Ascending aorta (tissue), 2 donors: Measurements from ENCODE around the gene PTOV1. TPM values are rescaled to one million over a fixed set of nuclear protein-coding genes. Genes with fewer than 3 reads are reported as not detected.

Experiments used
- DNase-seq, 2 donors: peaks; one replicate each; pipeline ENCODE4 v3.0.0-alpha.2; 2019; ENCODE audit warnings: low spot score in 2 of 2
- H3K27ac ChIP-seq, 2 donors: fragments of 200-600 bp; sonication (generic); one replicate each; pipeline ENCODE4 v1.5.1; 2016 to 2017; ENCODE audit warnings: mild to moderate bottlenecking in 1 of 2
- H3K27me3 ChIP-seq: fragments of 200-600 bp; sonication (generic); one replicate; pipeline ENCODE4 v1.5.1; 2017
- H3K36me3 ChIP-seq, 2 donors: fragments of 200-600 bp; sonication (generic); one replicate each; pipeline ENCODE4 v1.5.1; 2016
- H3K4me1 ChIP-seq, 2 donors: fragments of 200-600 bp; sonication (generic); one replicate each; pipeline ENCODE4 v1.5.1; 2016 to 2017; ENCODE audit warnings: mild to moderate bottlenecking in 1 of 2
- H3K4me3 ChIP-seq, 2 donors: fragments of 200-600 bp; sonication (generic); one replicate each; pipeline ENCODE4 v1.5.1; 2016 to 2017; ENCODE audit warnings: mild to moderate bottlenecking in 1 of 2
- H3K9me3 ChIP-seq, 2 donors: fragments of 200-600 bp; sonication (generic); one replicate each; pipeline ENCODE4 v1.5.1; 2016
- intact Hi-C: fragments of 100-400 bp; cut with DNase I; formaldehyde crosslinking; loops from one replicate; pipeline ENCODE4 v1.15.1; 2023
- total RNA-seq: library from RNA; depleted of rRNA; stranded (reverse); fragments of >200 nt; gene quantifications from one replicate; pipeline ENCODE4 v1.1.0, GENCODE V29; 2016
- TF ChIP-seq, protein P1 (sequence below), 3 experiments: fragments of 200-600 bp in 2 of 3; fragments of 450-650 bp in 1 of 3; sonication (generic) in 2 of 3; IDR thresholded peaks; one replicate each; pipeline ENCODE4 v1.5.1; 2016 to 2019; ENCODE audit warnings: antibody characterized with exemption in 3 of 3, mild to moderate bottlenecking in 1 of 3, moderate library complexity in 1 of 3

Gene PTOV1
- total RNA-seq, 1 donor from 2014 or later = 163 TPM

- intact Hi-C loops = no loop called here
- TF ChIP-seq, protein P1, sequence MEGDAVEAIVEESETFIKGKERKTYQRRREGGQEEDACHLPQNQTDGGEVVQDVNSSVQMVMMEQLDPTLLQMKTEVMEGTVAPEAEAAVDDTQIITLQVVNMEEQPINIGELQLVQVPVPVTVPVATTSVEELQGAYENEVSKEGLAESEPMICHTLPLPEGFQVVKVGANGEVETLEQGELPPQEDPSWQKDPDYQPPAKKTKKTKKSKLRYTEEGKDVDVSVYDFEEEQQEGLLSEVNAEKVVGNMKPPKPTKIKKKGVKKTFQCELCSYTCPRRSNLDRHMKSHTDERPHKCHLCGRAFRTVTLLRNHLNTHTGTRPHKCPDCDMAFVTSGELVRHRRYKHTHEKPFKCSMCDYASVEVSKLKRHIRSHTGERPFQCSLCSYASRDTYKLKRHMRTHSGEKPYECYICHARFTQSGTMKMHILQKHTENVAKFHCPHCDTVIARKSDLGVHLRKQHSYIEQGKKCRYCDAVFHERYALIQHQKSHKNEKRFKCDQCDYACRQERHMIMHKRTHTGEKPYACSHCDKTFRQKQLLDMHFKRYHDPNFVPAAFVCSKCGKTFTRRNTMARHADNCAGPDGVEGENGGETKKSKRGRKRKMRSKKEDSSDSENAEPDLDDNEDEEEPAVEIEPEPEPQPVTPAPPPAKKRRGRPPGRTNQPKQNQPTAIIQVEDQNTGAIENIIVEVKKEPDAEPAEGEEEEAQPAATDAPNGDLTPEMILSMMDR (IDR thresholded peaks at IDR 0.05) = no peak
- no peak overlapping the region for H3K27ac ChIP-seq
- DNase-seq = no peak
- H3K4me1 ChIP-seq = peaks cover 14 to 17% of the 10 kb centered on the region in 2 donors
- no peaks in the 10 kb centered on the region for H3K27me3 ChIP-seq
- H3K9me3 ChIP-seq = no peaks in the 10 kb centered on the region
- H3K36me3 ChIP-seq = peaks cover 67 to 70% of the 10 kb centered on the region in 2 donors
- no peak overlapping the region for H3K4me3 ChIP-seq
Measured at GRCh38 chr19:49861541-49862378, 10.8 kb downstream of the PTOV1 start.

DNA sequence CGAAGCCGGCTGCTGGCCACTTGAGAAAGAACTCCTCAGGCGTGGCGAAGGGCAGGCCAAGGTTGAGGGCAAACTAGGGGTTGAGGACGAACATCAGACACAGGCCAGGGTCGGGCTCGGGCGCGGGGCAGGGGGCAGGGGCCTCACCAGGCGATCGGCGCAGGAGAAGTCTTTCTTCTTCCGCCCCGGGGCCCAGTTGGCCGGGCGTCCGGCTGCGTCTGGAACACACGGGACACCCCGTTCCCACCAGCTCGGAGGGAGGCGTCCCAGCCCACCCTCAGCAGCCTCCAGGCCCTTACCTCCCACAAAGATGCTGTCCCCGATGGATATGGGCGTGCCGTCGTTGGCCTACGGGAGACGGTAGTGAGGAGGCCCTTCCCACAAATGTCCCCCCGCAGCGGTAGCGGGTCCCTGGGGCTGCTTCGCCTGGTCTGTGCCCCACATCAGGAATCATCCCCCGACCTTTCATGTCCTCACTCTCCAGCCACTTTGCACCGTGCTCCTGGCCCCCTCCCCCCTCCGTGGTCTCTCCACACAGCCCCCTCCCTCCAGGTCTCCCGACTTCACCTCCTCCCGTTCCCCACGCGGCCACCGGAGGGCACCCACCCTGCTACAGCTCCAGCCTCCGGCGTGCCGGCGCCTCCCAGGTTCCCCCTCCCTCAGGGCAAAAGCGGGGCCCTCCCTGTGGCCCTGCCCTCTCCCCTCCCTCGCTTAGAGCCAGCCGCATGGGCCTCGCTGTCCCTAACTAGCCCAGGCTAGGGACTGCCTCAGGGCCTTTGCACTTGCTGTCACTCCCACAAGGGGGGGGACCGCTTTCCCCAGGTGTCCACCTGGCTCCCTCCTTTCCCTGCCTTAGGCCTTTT is 11.7 kb downstream of the PTOV1 start:
- peaks cover 14 to 19% of the 10 kb centered on the region in 2 donors for H3K4me1 ChIP-seq
- H3K27ac ChIP-seq = no peak overlapping the region
- H3K36me3 ChIP-seq = peaks cover 59 to 62% of the 10 kb centered on the region in 2 donors
- H3K4me3 ChIP-seq = no peak overlapping the region
- intact Hi-C loops = no loop called here
- no peaks in the 10 kb centered on the region for H3K9me3 ChIP-seq
- TF ChIP-seq, protein P1 (IDR thresholded peaks at IDR 0.05) = no peak
- H3K27me3 ChIP-seq = no peaks in the 10 kb centered on the region
- no peak for DNase-seq

GRCh38 chr19:49863254-49863934 is 12.4 kb downstream of the PTOV1 start:
- TF ChIP-seq, protein P1 (IDR thresholded peaks at IDR 0.05) = no peak
- no peak for DNase-seq
- Histone ChIP-seq H3K36me3 (peaks cover 51 to 54% of the 10 kb centered on the region in 2 donors), H3K27me3 (no peaks in the 10 kb centered on the region), H3K4me1 (peaks cover 18 to 19% of the 10 kb centered on the region in 2 donors), H3K27ac (no peak overlapping the region), H3K9me3 (no peaks in the 10 kb centered on the region), H3K4me3 (no peak overlapping the region)
- intact Hi-C loops = no loop called here

GRCh38 chr19:49863935-49864320 is 13.0 kb downstream of the PTOV1 start:
- H3K27me3 ChIP-seq = no peaks in the 10 kb centered on the region

GRCh38 chr19:49864890-49865289 is 13.9 kb downstream of the PTOV1 start:
- TF ChIP-seq, protein P1 (IDR thresholded peaks at IDR 0.05) = no peak
- intact Hi-C loops = loop anchor here (5.0 kb wide), 2 partner anchors 188 to 273 kb away; partner anchors contain the start of genes PRMT1 and PRR12
- Histone ChIP-seq H3K4me1 (peaks cover 19 to 23% of the 10 kb centered on the region in 2 donors), H3K36me3 (peaks cover 38 to 39% of the 10 kb centered on the region in 2 donors), H3K9me3 (no peaks in the 10 kb centered on the region), H3K4me3 (peak overlapping the region in 1 of 2 donors; percentile 94), H3K27me3 (no peaks in the 10 kb centered on the region), H3K27ac (peak overlapping the region; percentile 6 to 58)
- DNase-seq = no peak

More at GRCh38 chr19:49863935-49864320, 13.0 kb downstream of the PTOV1 start:
- Histone ChIP-seq H3K4me3 (no peak overlapping the region), H3K27ac (no peak overlapping the region), H3K36me3 (peaks cover 46 to 49% of the 10 kb centered on the region in 2 donors), H3K4me1 (peaks cover 19 to 22% of the 10 kb centered on the region in 2 donors), H3K9me3 (no peaks in the 10 kb centered on the region)
- intact Hi-C loops = no loop called here
- no peak for DNase-seq
- TF ChIP-seq, protein P1 (IDR thresholded peaks at IDR 0.05) = no peak
